Activated gamma-delta T cell (primary cell): ENCODE data around the gene LEUTX.

Source experiments
- DNase-seq: peaks from one replicate; lab custom pipeline; 2025; lab: John Stamatoyannopoulos, UW

Gene LEUTX

DNA sequence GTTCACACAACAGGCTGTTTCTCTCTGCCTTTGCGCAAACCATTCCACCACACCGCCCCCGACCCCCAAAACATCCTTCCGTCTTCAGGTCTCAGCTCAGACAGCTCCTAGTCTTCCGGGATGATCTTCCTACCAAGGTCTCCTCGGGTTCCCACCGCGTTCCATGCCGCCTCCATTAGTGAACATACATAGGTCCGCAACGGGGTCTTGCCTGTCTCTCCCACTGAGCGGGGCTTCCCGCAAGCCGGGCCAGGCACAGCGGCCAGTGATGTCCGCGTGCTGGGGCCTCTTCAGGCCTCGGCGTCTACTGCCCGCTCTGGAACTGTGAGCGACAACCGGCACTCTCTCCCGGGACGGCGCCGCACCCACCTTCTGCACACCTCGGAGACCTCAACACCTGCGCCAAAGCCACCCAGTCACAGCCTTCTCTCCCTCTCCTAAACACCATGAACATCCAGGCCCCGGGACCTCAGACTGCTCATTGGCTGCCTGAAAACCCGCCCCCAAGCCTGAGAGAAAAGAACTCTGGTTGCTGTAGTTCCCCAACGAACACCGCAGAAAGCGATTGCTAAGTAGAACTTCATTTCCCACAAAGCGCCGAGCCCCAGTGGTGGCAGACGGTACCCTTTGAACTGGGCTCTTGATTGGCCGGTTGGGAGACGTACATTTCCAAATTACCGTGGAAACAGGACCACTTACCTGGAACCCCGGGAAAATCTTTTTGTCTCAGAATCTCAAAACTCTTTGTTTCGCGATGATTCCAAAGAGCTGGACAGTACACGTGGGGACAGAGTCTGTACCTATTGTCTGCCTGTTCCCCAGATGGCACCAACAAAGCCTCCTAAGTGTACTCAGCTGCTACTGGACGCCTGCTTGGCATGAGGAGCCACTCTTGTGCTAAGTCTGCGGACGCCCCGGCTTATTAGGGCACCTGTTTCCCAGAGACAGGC lies 45.8 kb downstream of the LEUTX start:
- peak; percentile 29 for DNase-seq

DNA sequence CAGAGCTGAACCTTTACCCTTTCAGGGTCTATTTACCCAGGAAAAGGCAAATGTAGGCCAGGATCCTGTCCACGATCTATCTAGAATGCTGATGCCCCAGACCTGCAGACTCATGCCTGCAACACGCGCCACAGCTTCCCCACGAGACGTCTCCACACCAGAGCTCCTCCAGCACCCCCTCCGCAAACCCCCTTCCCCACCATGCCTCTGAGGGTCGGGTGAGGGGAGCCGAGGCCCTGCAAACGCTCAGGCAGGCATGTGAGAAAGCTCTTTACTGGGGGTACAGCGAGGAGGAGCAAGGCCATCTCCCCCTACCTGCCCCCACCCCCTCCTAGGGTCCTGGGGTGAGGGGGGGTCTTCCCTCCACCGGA lies 46.4 kb downstream of the LEUTX start:
- no peak for DNase-seq

DNA sequence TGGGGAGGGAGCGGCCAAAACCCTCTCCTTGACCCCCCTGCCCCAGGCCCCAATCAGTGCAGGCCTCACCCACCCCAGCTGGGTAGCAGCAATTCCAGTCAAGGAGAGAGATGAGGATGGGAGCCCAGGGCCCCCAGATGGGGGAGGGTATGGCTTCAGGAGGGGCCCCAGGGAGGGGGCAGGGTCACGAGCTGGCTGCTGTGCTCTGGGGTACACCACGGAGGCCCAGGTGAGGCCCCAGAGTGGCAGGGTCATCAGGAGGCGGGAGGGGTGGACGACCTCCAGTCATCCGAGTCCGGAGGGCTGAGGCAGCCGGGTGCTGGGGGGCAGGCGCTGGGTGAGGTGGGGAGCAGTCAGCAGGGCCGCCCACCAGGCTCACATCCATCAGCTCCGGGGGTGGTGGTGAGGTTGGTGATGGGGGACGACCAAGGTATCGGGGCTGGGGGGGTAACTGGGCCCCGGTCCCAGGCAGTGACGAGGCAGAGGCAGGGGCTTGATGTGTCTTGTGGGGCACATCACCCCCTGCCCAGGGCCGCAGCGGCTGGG lies 47.0 kb downstream of the LEUTX start:
- no peak for DNase-seq

DNA sequence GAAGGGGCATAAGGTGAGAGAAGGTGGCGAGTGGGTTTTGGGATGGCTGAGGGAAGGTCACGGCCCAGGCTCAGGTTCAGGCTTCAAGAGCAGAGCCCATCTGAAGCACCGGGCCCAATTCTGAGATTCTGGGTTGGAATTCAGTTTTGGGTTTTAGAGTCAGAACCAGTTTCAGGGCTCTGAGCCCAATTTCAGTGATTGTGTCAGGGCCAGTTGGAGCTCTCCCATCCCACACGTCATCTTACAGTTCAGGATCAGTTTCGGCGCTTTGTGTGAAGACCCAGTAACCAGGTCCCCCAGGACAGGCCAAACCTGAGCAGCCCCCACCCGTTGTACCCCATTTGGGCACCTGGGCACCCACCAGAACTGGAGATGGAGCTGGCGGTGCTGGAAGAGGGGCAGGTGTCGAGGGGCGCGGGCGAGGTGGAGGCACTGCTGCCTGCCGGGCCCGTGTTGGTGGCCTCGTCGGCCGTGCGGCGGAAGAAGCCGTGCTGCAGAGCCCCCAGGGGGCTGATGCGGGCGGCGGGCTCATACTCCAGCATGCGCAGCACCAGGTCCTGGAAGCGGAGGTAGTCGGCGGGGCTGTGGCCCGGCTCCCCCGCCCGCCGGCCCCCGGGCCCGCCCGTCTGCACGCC lies 47.8 kb downstream of the LEUTX start:
- no peak for DNase-seq

DNA sequence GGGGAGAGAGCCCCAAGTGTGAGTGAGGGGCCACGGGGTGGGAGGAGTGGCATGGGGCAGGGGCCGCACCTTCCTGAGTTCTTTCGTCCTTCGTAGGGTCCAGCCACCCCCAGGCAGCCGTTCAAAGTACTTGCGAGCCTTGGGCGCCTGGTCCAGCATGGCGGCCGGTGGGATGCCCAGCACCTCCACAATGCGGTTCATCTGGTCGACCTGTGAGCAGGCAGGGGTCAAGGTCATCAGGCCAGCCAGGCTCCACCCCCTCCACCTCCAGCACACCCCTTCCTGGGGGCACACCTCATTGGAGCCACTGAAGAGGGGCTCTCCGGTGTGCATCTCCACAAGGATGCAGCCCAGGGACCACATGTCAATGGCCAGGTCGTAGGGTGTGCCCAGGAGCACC lies 48.6 kb downstream of the LEUTX start:
- no peak for DNase-seq

DNA sequence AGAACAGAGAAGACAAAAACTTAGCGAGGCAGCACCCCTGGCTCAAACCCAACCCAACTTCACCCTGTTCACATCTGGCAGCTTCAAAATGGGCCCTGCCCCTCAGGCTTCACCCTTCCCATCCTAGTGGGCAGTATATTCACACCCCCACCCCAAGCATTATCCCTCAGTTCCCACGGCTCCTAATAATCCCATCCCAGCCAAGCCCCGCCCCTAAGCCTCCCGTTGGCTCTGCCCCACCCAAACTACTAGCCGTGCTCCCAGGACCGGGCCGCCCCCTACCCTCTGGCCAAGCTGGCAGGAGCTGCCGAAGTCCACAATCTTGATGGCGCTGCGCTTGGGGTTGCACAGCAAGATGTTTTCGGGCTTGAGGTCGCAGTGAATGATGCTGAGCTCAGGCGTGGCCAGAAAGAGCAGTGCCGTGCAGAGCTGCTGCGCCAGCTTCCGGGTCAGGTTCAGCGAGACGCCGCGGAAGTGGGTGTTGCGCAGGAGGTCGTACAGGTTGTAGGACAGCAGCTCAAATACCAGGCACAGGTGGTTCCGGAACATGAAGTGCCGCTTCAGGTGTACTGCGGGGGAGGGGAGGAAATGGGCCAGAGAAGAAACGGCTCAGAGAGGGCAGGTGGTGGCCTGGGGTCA lies 49.5 kb downstream of the LEUTX start:
- DNase-seq, result no peak

DNA sequence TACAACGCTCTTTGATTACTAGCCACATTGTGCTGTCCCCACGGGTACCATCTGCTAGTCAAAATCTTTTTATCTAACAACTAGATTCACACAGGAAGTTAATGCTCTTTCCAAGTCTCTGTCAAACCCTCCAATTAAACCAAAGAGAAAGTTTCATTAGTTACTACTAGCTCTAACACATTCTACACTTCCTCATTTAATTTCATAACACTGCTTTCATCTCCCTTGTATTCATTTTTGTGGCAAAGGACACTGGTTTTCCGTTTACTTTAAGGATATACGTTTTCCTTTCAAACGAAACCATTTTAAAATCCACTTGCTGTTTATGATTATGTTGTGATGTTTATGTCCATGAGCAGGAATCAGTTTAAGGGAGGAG lies 50.0 kb downstream of the LEUTX start:
- no peak for DNase-seq

DNA sequence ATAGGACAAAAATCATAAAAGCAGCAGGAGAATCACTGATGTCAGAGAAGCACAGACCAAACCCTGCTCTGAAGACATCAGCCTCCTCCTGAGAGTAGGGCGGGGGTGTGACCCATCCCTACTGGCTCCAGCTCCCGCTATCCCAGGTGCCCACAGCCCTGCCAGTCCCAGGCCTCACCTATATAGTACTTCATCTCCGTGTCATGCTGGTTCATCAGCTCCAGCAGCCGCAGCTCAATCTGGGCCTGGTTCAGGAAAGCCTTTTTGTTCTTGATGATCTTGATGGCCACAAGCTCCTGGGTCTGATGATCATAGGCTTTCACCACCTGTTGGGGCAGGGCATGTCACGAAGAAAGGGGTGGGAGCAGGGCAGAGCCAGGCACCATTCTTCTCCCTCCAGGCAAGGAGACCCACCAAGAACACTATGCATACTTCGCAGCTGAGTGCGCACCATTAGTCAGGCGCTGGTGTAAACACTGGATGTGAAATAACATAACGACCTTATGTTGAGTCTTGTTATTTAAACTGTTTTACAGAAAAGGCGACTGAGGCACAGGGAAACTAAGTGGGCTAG lies 51.1 kb downstream of the LEUTX start:
- DNase-seq, result no peak

DNA sequence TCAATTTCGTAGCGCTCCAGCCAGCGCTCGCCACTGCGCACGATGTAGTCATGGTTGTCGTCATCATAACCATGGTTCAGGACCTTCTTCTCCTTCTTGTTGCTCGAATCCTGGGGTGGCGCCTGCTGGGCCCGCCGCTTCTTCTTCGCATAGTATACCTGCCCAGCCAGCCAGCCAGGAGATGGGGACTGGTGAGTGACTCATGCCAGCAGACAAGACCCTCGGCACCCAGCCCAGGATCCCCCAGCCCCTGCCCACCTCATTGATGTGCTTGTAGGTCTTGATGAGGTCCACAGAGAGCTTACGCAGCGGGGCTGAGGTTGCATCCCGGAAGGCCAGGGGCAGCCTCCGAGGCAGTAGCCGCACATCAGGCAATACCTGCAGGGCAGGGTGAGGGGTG lies 51.8 kb downstream of the LEUTX start:
- no peak for DNase-seq

DNA sequence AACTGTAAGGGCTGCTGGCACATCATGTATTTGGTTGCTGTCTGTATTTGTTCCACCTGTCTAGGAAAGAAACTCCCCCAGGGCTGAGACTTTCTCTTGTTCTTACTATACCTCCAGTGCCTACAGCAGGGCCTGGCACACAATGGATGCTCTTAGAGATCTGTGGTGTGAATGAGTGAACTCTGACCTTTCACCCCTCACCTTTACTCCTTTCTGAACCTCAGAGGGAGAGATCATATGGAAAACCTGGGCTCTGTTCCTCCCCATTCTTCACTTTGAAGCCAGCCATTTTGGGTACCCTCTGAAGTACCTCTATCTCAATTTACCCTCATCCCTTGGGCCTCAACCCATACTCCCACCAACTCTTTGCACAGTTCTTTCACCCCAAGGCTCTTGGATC lies 52.2 kb downstream of the LEUTX start:
- no peak for DNase-seq

DNA sequence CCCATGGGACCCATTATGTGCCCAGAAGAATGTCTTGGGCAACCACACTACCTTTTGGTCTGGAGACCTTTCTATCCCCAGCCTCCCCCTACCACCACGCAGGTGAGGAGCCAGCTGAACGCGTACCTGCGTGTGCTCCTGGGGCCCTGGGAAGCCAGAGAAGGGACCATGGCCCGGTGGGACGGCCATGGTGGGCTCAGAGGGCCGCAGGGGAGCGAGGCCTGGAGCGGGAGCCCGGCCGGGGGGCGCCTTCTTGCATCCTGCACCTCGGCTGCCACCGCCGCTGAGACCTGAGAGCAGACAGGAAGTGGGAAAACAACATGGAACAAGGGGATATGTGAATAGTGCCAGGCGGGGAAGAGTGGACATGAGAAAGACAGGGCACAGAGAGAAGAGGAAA lies 53.0 kb downstream of the LEUTX start:
- no peak for DNase-seq

DNA sequence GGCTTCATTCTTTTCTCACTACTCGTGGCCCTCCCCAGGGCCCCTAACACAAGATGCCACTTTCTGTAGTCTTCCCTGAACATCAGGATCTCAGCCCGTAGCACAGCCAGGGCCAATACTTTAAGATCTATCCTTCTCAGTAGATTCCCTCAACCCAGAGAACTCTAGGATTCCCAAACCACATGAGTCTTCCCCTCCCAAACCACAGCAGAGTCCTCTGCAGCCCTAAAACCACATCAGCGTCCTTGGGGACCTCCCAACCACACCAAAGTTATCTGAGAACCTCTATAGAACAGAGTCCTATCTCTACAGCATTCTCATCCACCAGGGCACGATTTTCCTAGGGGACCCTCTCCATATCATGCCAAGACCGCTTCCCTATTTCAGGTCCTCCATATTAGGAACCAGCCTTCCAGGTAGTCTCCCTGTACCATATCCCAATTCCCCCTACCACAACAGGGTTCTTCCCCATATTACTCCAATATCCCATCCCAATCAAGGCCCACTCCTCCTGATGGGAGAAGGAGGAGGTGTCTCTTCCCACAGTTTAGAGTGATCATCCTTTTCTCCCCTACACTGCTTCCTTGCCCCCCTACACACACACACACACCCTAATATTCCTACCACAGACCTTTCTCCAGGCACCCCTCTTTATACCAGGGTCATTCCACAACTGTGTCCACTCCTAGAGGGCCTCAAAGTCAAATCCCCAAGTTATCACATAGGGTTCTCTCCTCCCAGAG lies 53.9 kb downstream of the LEUTX start:
- no peak for DNase-seq

DNA sequence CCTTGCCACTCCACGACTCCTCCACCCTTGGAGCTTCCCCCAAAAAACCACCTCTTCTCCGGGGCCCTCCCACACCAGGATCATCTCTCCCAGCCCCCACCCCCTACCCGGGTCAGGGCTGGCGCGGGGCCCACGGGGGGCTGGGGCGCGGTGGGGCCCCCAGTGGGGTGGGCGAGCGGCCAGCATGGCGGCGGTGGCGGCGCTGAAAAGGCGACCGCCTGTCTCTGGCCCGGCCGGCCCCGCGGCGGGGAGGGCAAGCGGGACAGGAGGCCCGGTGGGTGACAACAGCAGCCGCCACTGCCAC lies 54.5 kb downstream of the LEUTX start:
- DNase-seq, result no peak

DNA sequence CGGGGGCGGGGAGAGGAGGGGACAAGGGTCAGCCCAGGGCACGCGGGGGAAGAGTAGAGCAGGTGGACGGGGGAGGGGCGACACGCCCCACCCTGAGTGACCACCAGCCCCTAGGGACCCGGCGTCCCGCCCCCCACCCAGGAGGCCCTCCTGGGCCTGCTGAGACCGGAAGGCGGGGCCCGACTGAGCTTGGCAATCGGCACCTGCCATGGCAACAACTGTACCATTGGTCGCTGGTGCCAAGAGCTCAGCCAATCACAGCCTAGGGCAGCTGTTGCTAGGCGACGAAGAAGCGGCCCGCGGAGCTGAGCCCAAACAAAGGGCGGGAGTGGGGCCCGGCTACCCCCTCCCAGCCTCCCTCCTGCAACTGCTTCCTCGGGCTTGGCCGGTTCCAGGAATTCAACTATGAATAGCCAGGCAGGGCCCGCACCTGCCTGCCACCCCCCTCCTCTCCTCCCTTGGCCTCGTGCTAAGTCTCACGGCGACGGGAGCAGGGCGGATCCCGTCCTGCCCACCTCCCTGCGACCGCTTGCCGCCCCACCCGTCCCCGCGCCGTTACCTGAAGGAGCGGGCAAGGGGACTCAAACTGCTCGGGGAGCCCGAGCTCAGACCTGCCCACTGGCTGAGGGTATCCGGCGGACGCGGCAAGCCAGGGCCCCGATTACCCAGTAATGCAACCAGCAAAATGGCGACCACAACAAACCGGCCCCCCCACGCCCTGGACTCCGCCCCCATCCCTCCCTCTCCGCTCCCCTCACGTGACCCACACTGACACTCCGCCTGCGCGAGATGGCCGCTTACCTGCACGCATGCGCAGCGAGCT lies 55.0 kb downstream of the LEUTX start, which contains the start of gene DYRK1B:
DYRK1B (minus strand) TSS at position 699 of the 823 bp plus-strand sequence. CDS start 2,295 bp downstream, outside the sequence.
- DNase-seq, result peak; percentile 90

DNA sequence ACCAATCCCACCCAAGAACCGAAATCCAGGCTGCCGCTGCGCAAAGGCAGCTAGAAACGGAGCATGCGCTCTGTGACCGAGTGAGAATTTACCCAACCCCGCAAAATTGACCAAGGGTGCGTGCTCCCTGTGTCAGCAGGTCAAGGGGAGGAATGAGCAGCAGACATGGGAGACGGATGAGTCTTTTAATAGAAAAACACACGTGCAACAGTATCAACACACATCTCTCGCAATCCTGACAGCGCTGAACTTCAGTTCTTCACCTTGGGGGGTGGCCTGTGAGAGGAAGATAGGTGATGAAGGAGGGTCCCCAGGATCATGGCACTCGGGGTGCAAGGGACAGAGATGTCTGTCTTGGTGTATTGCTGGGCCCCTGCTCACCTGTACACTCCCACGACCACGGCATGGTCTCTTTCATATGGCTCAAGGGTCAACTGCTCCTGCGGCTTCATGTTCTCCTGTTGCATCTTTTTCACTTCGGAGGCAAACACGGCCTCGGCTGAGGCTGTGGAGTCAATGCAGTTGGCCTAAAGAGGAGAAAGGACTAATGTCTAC lies 55.7 kb downstream of the LEUTX start:
- no peak for DNase-seq
